ENCODE results near the gene HADHA.

Gene HADHA

GRCh38 chr2:26245231-26245732 lies 850 bp upstream of the HADHA start:
- no peak for DNase-seq (ENCODE audit: low read depth)

GRCh38 chr2:26243470-26244308 lies 743 bp downstream of the HADHA start:
- DNase-seq (ENCODE audit: low read depth) = no peak

DNA sequence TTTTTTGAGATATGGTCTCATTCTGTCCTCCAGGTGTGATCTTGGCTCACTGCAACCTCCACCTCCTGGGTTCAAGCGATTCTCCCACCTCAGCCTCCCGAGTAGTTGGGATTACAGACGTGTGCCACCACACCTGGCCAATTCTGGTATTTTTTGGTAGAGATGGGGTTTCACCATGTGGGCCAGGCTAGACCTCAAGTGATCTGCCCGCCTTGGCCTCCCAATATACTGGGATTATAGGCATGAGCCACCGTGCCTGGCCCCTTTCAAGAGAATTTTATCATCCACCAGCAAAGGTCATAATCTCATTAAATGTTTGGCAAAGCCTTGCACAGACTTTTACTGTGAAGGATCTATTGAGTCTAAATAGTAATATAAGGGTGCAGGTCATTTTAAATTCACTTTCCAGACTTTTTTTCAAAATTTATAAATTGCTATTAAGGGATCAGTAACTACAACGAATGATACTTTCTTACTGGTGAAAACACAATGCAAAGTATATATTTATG lies 2.5 kb downstream of the HADHA start:
- DNase-seq (ENCODE audit: low read depth) = no peak

- no peak for DNase-seq (ENCODE audit: low read depth)
Observed at GRCh38 chr2:26238311-26238958, 6.0 kb downstream of the HADHA start.

DNA sequence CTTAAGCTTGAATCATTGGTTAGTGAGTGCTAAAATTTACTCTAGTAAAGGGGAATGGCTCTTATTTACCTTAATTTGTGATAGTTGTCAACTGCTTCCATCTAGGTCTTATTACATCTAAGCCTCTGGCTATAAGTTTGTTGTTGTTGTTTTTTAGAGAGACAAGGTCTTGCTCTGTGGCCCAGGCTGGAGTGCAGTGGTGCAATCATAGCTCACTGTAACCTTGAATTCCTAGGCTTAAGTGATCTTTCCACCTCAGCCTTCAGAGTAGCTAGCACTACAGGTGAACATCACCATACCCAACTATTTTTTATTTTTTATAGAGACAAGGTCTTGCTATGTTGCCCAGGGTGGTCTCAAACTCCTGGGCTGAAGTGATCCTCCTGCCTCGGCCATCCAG lies 6.6 kb downstream of the HADHA start:
- no peak for DNase-seq (ENCODE audit: low read depth)

DNA sequence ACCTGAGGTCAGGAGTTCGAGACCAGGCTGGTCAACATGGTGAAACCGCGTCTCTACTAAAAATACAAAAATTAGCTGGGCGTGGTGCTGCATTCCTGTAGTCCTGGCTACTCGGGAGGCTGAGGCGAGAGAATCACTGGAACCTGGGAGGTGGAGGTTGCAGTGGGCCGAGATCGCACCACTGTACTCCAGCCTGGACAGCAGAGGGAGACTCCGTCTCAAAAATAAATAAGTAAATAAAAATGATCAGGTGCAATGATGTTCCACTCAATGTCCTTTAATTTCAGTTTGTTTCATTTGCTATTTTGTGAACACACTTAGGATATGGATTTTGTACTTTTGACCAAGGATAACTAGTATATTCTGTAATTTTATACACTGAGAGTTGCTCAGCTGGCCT lies 9.3 kb downstream of the HADHA start:
- DNase-seq (ENCODE audit: low read depth) = no peak

DNA sequence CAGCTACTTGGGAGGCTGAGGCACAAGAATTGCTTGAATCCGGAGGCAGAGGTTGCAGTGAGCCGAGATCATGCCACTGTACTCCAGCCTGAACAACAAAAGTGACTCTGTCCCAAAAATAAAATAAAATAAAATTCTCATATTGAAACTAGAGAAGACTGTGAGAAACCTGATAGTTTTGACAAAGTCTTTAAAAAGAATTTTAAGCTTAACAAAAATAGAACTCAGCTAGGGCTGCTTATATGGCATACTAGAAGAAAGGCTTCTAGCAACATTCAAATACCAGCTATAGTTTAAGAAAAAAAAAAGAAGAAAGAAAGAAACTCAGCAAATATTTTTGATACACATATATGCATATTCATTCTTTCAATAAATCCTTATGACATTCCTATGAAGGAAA lies 13.6 kb downstream of the HADHA start:
- DNase-seq (ENCODE audit: low read depth) = no peak

DNA sequence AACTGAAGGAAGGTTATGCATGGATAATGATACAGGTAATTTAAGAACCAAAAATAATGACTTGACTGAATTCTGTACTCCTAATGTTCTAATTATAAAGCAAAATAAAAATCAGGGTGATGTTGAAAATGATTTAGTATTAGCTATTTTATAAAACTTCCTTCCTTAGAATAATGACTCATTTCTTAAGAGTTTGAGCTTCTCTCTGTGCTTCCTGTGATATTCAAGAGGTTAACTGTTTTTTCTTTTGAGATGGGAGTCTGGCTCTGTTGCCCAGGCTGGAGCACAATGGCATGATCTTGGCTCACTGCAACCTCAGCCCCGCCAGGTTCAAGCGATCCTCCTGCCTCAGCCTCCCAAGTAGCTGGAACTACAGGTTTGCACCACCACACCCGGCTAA lies 14.8 kb downstream of the HADHA start:
- no peak for DNase-seq (ENCODE audit: low read depth)

DNA sequence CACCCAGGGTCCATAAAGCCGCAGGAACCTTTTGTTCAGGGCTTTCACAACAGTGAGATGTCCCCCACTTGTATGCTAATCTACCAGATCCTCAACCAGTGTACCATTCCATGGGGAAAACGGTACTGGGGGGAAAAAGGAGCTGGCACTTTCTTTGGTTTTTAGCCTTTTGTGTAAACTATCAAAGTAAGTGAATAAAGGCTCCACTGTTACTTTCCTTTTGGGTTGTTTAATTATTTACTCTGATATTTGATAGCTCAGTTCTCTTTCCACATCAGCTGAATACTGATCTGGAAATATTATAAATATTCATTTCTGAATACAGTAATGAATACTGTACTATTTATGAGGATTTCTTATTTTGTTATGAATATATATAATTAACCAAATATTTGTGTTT lies 20.3 kb downstream of the HADHA start:
- no peak for DNase-seq (ENCODE audit: low read depth)

- no peak for DNase-seq (ENCODE audit: low read depth)
Observed at GRCh38 chr2:26223018-26223417, 21.4 kb downstream of the HADHA start.

DNA sequence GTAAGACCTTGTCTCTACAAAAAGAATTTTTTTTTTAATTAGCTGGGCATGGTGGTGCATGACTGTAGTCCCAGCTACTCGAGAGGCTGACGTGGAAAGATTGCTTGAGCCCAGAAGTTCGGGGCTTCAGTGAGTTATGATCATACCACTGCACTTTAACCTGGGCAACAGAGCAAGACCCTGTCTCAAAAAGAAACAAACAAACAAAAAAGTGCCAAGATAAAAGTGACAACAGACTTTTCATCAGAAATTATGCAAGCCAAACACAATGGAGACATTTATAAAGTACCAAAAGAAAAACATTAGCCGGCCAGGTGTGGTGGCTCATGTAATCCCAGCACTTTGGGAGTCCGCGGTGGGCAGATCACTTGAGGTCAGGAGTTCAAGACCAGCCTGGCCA lies 26.7 kb downstream of the HADHA start:
- DNase-seq (ENCODE audit: low read depth) = no peak

DNA sequence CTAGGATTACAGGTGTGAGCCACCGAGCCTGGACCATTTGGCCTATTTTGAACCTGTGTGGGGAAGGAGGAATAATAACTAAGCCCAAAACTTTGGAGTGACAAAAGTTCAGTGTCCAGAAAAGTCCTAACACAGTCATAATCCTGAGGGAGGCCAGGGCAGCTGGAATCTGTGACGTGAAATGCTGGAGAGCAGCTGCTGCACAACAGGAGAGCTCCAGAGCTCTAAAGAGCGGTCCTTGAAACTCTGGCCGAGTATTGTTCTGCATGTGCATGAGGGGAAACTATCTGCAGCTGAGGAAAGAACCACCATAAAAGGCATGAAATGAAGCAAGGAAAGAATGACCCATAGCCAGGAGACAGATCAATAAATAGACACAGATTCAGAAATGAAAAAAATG lies 27.8 kb downstream of the HADHA start:
- DNase-seq (ENCODE audit: low read depth) = no peak

- no peak for DNase-seq (ENCODE audit: low read depth)
Observed at GRCh38 chr2:26215833-26216232, 28.6 kb downstream of the HADHA start.

DNA sequence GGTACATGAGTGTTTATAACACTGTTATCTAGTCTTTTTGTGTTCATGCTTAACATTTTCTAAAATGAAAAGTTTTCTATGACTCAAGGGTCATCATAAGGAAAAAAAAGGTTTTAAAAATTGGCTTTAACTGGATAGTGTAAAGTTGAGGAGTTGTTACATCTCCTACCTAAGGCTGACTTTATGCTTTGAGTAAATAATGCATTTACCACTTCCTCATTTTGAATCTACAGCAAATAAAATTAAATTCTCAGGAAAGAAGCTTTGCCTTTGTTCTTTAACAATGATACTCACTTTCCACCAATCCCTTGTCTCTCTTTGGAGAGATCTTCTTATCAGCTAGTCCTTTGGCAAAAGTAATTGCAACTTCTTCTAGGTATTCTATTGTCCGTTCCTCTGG lies 29.7 kb downstream of the HADHA start:
- no peak for DNase-seq (ENCODE audit: low read depth)

- no peak for DNase-seq (ENCODE audit: low read depth)
Observed at GRCh38 chr2:26212011-26212410, 32.4 kb downstream of the HADHA start.

DNA sequence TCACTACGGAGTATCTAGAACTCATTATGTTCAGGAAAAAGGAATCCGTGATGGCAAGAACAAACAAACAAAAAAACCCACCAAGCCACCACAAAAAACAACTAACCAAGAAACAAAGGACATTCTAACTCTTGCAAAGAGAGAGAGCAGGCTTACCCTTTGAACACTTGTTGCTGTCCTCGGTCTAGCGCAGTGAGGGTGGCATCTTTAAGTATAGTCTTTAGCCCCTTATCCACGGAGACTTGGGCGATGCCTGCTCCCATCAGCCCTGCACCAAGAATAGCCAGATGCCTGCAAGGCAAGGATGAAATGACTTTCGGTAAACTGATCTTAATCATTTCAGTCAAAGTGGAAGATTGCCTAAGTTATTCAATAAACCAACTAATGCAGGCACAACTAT lies 40.5 kb downstream of the HADHA start:
- DNase-seq (ENCODE audit: low read depth) = no peak

GRCh38 chr2:26202981-26203490 lies 41.4 kb downstream of the HADHA start:
- no peak for DNase-seq (ENCODE audit: low read depth)

- no peak for DNase-seq (ENCODE audit: low read depth)
Observed at GRCh38 chr2:26197516-26197915, 46.9 kb downstream of the HADHA start.

DNA sequence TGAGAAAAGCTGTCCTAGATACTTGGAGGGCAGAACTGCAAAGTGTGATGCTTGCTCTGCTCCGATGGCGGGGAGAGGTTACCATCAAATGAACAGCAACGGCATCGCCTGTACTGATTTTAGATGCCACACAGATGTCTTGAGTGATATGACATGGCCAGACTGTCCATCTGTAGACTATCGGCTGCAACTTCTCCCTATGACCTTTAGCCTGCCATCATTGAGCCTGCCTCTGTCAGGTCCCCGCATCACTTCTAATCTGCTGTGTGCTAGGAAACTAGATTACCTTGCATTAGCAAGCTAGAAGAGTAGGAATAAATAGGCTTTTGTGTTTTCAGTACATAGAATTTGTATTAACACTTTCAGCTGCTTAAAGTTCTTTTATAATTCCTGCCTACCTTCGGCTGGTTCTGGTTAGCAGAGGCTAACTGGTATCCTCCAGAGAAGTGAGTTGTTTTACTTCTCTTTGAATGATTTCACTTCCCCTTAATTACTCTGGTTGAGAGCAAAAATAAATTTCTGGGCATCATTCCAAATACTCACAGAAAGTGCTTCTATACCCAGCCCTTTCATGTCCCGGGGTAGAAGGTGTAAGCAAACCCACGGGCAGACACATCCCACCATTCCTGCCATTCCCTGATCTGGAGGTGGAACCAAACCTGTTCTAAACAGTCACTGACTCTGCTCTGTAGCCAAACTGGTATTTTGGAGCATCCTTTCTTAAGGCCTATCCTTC lies 47.6 kb downstream of the HADHA start:
- no peak for DNase-seq (ENCODE audit: low read depth)

DNA sequence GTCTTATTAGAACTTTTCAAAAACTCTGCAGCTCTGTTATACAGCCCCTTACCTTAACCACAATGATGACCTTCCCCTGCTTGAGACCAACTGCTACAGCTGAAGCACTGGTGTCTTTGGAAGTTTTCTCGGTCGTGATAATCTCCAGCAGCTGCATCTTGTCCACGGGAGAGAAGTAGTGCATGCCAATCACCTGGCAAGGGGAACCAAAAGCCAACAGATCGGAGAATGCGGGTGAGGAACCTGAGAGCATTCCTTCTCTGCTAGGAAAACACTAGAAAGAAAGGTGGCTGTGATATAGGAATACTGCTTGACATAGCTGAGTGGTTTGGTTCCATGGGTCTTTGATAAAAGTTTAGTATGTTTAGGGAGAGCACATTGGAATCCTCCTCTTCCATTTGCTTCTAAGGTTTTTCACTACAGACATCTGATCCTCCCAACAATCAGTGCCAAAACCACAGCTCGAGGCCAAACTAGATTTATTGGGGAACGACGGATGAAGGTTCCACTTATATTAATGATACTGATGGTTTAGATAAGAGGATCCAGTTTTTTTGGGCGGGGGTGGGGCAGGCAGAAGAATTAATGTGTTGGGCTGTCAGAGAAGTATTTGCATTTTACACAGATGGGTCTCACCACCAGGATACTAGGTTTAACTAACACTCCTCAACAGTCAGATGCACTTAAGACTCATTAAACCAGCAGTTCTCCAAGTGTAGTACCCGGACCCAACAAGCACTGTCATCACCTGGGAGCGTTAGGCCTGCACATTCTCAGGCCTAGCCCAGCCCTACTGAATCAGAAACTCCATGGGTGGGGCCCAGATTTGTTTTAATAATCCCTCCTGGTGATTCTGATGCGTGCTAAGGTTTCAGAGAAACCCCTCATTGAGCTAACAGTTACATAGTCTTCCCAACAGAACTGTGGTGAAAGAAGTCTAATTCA lies 49.1 kb downstream of the HADHA start:
- DNase-seq (ENCODE audit: low read depth) = no peak

DNA sequence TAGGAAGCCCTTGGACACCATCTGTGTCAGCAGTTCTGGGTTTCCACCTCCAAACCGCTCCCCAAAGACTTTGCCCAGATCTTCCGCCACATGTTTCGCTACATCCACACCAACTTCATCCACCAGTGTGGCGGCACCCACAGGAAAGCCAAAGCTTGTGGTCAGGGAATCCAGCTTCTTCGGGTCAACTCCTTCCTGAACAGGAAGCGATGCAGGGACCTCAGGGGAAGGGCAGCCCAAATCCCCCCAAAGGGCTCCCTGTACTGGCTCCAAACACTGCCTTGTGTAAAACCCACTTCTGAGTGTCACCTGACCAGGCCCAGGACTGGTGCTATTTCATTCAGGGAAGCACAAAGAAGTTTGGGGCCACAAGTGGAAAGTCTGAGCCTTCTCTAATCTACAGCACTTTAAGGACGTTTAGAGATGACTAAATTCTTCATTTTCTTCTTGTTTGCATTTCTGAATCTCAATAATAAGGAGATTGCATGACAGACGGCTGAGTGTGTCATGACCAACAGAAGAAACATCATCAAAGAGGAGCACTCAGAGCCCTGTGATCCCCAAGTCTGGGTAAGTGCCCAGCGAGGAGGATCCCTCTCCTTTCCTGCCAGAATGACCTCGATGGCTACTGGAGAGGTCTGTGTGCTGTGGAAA lies 50.7 kb downstream of the HADHA start:
- no peak for DNase-seq (ENCODE audit: low read depth)

All from non-pigmented ciliary epithelial cell (primary cell).